ENCODE measurements around the gene EPSTI1.

- TF ChIP-seq CTCF (IDR thresholded peaks at IDR 0.05) (no peak), POLR2AphosphoS5 (IDR thresholded peaks at IDR 0.05; ENCODE audit: low read depth, low read length) (no peak), REST (IDR thresholded peaks at IDR 0.05; ENCODE audit: insufficient read depth in 1 of 2, low read depth in 2 of 2, low read length in 1 of 2) (no peak), SIN3A (IDR thresholded peaks at IDR 0.05; ENCODE audit: borderline replicate concordance, insufficient read depth, low read depth, low read length) (no peak)
Measured at GRCh38 chr13:42992764-42993122, 702 bp upstream of the EPSTI1 start.
